Upper lobe of right lung (tissue), 1 donor: ENCODE data around the gene BRCA2. TPM values are rescaled to one million over a fixed set of nuclear protein-coding genes. Genes with fewer than 3 reads are reported as not detected.
"Not testable (repeated sequence)": the region's sequence is repeated elsewhere in the genome, so short reads cannot be mapped to it uniquely, and the experiment has no call there.

Source experiments
- ATAC-seq: fragments of 200-7000 bp; cut with Tn5 transposase; one replicate; pipeline ENCODE4 v1.9.1; 2020; ENCODE audit warnings: mild to moderate bottlenecking, moderate library complexity
- DNase-seq: peaks from one replicate; pipeline ENCODE4 v3.0.0-alpha.2; 2020
- H3K27ac ChIP-seq: fragments of 200-600 bp; one replicate; pipeline ENCODE4 v1.8.0; 2022
- H3K27me3 ChIP-seq: fragments of 200-600 bp; one replicate; pipeline ENCODE4 v1.8.0; 2022; ENCODE audit warnings: mild to moderate bottlenecking
- H3K36me3 ChIP-seq: fragments of 200-600 bp; one replicate; pipeline ENCODE4 v1.8.0; 2022
- H3K4me1 ChIP-seq: fragments of 200-600 bp; one replicate; pipeline ENCODE4 v1.8.0; 2022
- H3K4me3 ChIP-seq: fragments of 200-600 bp; one replicate; pipeline ENCODE4 v1.8.0; 2022; ENCODE audit warnings: mild to moderate bottlenecking
- H3K9me3 ChIP-seq: fragments of 200-600 bp; one replicate; pipeline ENCODE4 v1.8.0; 2022
- CTCF ChIP-seq: fragments of 200-600 bp; IDR thresholded peaks from one replicate; pipeline ENCODE4 v1.8.0; 2022; ENCODE audit warnings: antibody characterized with exemption
- intact Hi-C: fragments of 100-400 bp; cut with DNase I; formaldehyde crosslinking; loops from one replicate; pipeline ENCODE4 v1.11.0; 2022
- total RNA-seq: library from RNA; stranded (reverse); fragmentation: NEBNext Ultra II Directional; extraction: Animal tissue kit (Norgen Biotek cat#: 25700); gene quantifications from one replicate; pipeline ENCODE4 v1.2.1, GENCODE V29; 2021
- donor health status: DM: no; HTN: yes; CAD: no; lungs with severe emphysema.

BRCA2 gene
- total RNA-seq, 1 donor from 2014 or later = 3.6 TPM

GRCh38 chr13:32354040-32354439 lies 38.7 kb downstream of the BRCA2 start:
- ATAC-seq (no peak), DNase-seq (no peak)
- Histone ChIP-seq H3K4me3 (no peak overlapping the region), H3K4me1 (no peaks in the 10 kb centered on the region), H3K27ac (no peak overlapping the region), H3K27me3 (no peaks in the 10 kb centered on the region), H3K9me3 (no peaks in the 10 kb centered on the region), H3K36me3 (no peaks in the 10 kb centered on the region)
- intact Hi-C loops = no loop called here
- TF ChIP-seq CTCF = no peak

- intact Hi-C loops = not testable (repeated sequence)
Observed at GRCh38 chr13:32355935-32356334, 40.6 kb downstream of the BRCA2 start.

GRCh38 chr13:32362574-32362973 lies 47.3 kb downstream of the BRCA2 start:
- Histone ChIP-seq H3K27ac (no peak overlapping the region), H3K4me3 (no peak overlapping the region), H3K9me3 (no peaks in the 10 kb centered on the region), H3K4me1 (no peaks in the 10 kb centered on the region), H3K36me3 (no peaks in the 10 kb centered on the region), H3K27me3 (no peaks in the 10 kb centered on the region)
- intact Hi-C loops = no loop called here
- ATAC-seq (peak; percentile 21), DNase-seq (no peak)
- no peak for TF ChIP-seq CTCF

More at GRCh38 chr13:32355935-32356334, 40.6 kb downstream of the BRCA2 start:
- H3K4me1 ChIP-seq, H3K27me3 ChIP-seq, H3K36me3 ChIP-seq, ATAC-seq, H3K27ac ChIP-seq, H3K4me3 ChIP-seq, H3K9me3 ChIP-seq, DNase-seq: not testable (repeated sequence)

- no peak overlapping the region for H3K27ac ChIP-seq
- TF ChIP-seq CTCF = no peak
- intact Hi-C loops = no loop called here
- DNase-seq (no peak), ATAC-seq (no peak)
- H3K4me3 ChIP-seq = no peak overlapping the region
- no peaks in the 10 kb centered on the region for H3K9me3 ChIP-seq
- no peaks in the 10 kb centered on the region for H3K36me3 ChIP-seq
- no peaks in the 10 kb centered on the region for H3K4me1 ChIP-seq
- no peaks in the 10 kb centered on the region for H3K27me3 ChIP-seq
Observed at GRCh38 chr13:32370805-32371204, 55.5 kb downstream of the BRCA2 start.

GRCh38 chr13:32376642-32377415 lies 61.5 kb downstream of the BRCA2 start:
- Histone ChIP-seq H3K27ac (no peak overlapping the region), H3K4me3 (no peak overlapping the region), H3K27me3 (no peaks in the 10 kb centered on the region), H3K36me3 (no peaks in the 10 kb centered on the region), H3K9me3 (no peaks in the 10 kb centered on the region), H3K4me1 (no peaks in the 10 kb centered on the region)
- DNase-seq (no peak), ATAC-seq (peak; percentile 75)
- intact Hi-C loops = no loop called here
- TF ChIP-seq CTCF = no peak

GRCh38 chr13:32378012-32378411 lies 62.7 kb downstream of the BRCA2 start:
- TF ChIP-seq CTCF = no peak
- Histone ChIP-seq H3K36me3 (no peaks in the 10 kb centered on the region), H3K4me1 (no peaks in the 10 kb centered on the region), H3K9me3 (no peaks in the 10 kb centered on the region), H3K27me3 (no peaks in the 10 kb centered on the region), H3K4me3 (no peak overlapping the region), H3K27ac (no peak overlapping the region)
- DNase-seq = no peak
- no peak for ATAC-seq
- intact Hi-C loops = no loop called here
